HG03378 (cell line): ENCODE measurements around the gene STRN3.
"Not testable (repeated sequence)": the region's sequence is repeated elsewhere in the genome, so short reads cannot be mapped to it uniquely, and the experiment has no call there.

Experiments used
- ATAC-seq: cut with Tn5 transposase; IDR thresholded peaks from one replicate; pipeline ENCODE4 v1.9.1; 2021; ENCODE audit warnings: mild to moderate bottlenecking, moderate library complexity; ENCODE audit not compliant: unreplicated experiment

The STRN3 gene

GRCh38 chr14:31003284-31003683 is 22.9 kb downstream of the STRN3 start:
- ATAC-seq, result no peak

- no peak for ATAC-seq
Observed at GRCh38 chr14:31001339-31001658, 24.9 kb downstream of the STRN3 start.

GRCh38 chr14:31000629-31001338 is 25.4 kb downstream of the STRN3 start:
- no peak for ATAC-seq

- no peak for ATAC-seq
Observed at GRCh38 chr14:30999038-30999773, 27.0 kb downstream of the STRN3 start.

- no peak for ATAC-seq
Observed at GRCh38 chr14:30998100-30998706, 28.0 kb downstream of the STRN3 start.

DNA sequence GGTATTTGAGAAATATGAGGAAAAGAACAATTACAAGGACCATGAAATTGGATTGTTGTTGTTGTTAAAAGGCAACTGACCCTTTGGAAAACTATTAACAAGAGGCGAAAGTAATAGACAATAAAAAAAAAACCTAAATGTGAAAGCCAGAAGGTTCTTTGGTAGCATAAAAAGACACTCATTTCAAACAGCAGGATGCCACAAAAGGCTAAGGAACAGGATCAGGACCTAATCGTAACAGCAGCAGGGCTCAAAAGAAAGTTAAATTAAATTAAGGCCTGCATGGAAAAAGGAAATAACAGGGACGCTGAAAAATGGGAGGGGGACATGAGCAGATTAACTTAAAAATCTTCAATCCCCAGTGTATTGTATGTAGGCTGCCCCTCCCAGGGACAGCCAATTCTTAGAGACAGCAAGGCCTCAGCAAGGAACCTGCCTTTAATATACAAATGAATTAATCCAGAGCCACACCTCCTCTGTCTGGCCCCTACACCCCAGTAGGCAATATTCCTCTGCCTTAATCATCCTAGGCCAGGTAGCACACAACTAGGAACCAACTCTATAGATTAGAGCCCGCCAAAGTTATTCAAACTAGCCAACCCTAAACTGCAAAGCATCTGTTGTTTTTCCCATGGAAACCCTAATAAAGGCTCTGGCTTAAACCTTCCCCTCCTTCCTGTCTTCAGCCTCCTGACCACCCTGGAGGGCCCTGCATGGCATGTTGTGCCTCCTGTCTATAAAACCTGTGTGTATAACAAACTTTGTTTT is 29.1 kb downstream of the STRN3 start:
- no peak for ATAC-seq

- no peak for ATAC-seq
Observed at GRCh38 chr14:30995689-30996088, 30.5 kb downstream of the STRN3 start.

DNA sequence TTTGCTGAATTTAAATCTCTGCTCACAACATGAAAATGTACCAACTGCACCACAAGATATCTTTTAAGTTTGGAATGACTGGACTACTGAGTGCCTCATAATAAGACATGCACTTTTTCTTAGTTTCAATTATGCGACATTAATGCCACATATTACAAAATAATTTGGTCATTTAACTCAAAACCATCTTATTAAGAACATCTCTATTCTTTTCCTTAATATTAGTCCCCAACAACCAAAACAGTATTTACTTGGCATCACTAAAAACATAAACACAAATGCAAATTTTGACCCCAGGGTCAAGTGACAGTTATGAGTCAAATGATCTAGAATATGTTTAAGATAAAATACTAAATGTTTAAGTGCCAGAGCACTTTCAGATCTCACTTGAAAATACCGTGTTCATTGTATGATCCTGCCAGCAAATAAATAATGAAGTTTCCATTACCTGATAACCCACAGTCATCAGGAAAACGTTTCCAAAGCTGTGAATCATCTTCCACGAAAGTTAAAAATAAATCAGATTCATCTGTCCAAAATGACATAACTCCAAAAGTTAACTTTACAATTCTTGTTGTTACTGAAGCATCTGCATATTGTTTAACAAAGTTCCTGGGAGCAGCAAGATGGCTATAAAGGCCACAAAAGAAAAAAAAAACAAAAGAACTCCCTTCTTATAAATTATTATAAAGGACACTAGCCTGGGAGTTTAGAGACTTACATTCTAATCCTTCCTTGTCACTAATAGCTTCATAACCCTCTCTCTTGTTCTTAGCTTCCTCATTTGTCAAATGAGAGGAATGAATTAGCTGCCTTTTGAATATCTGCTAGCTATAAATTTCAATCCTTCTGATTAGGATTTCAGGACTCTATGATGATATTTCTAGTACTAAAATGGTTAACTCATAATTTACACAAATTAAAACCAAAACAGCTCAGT is 31.2 kb downstream of the STRN3 start:
- peak; percentile 69 for ATAC-seq

DNA sequence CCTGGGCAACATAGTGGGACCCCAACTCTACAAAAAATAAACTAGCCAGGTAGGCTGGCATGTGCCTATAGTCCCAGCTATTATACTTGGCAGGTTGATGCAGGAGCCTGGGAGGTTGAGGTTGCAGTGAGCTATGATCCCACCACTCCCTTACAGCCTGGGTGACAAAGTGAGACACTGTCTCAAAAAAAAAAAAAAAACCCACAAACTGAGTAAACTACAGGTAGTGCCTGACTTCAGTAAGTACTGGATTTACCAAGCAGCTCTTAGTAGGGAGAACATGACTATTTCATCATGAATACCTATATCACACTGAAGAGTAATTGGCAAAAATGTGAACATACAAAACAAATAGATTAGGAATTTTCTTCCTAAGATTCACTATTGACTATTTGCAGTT is 33.1 kb downstream of the STRN3 start:
- ATAC-seq, result no peak

GRCh38 chr14:30991408-30991807 is 34.8 kb downstream of the STRN3 start:
- ATAC-seq, result no peak

DNA sequence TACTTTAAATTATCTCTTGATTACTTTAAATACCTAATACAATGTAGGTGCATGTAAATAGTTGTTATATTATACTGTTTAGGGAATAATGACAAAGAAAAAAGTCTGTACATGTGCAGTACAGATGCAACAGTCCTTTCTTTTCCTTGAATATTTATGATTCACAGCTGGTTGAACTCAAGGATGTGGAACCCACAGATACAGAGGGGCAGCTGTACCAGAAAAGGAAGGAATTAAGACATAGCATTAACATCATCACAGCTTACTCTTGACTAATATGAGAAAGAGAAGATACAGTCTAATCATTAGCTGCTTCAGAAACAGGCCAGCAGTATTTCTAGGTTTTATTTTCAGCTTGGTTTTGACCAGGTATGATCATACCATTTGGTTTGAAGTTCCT is 35.4 kb downstream of the STRN3 start:
- ATAC-seq, result no peak

DNA sequence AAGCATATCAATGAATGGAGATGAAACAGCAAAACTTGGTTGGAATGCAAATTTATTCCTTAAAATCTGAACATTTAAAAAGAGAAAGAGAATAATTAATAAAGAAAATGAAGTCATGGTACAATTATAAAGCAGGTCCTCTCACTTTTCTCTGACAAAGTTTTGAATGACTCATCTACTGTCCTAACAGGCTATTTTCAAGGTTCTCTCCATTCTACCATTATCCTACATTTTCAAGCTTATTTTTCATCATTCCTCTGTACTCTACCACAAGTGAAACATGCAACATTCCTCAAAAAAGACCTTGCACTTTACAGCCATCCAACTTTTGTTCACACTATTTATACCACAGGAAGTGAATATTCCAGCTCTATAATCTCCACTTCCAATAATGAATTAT is 37.7 kb downstream of the STRN3 start:
- no peak for ATAC-seq

DNA sequence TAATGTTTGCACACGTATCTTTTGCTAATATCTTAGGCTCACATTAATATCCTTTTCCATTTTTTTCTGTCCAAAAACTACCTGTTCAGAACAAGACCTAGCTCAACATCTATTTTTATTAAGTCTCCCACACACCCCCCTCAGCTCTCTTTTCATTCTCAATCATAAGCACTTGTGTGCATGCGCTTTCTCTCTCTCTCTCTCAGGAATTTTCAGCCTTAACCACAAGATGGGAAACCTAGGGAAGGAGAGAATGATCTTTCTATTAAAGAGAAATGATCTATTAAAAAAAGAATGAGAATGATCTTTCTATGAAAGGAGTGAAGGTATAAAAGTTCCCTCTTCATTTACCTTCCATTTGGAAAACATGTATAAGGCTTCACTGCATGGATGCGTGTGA is 40.4 kb downstream of the STRN3 start:
- no peak for ATAC-seq

DNA sequence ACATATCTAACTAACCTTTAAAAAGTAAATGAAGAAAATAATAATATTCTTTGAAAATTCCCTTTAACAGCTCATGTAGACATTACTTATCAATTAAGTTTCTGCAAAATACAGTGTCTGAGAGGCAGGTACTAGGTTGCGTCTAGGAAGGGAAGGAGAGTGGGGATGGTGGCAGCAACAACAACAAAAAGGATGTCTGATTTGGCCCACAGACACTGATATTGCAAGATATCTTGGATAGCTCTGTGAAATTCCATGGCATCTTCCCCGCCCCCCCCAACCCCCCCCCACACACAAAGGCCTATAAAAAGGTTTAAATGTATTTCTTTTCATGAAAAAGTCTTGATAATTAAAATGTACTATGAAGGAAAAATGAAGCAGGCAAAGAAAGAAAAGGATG is 42.3 kb downstream of the STRN3 start:
- ATAC-seq, result no peak

DNA sequence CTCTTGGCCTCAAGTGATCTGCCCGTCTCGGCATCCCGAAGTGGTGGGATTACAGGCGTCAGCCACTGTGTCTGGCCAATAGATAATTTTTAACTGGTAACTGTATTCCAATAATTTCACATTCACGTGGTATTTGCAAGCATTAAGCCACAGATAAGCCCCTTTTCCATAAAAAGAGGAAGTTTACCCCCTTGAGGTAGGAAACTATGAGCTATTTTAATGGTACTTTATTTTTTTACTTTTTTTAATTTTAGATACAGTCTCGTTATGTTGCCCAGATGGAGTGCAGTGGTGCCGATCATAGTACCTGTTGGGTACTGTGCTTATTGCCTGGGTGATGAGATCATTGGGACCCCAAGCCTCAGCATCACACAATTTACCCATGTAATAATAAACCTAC is 43.6 kb downstream of the STRN3 start:
- no peak for ATAC-seq

DNA sequence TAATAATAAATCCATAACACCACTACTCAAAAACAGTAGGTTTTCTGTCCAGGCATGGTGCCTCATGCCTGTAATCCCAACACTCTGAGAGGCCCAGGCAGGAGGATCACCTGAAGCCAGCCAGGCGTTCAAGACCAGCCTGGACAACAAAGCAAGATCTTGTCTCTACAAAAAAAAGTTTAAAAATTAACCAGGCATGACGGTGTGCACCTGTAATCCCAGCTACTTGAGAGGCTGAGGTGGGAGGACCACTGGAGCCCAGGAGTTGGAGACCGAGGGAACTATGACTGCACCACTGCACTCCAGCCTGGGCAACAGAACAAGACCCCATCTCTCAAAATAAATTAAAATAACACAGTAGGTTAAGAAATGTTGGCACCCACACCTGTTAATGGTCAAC is 45.2 kb downstream of the STRN3 start:
- ATAC-seq, result no peak

DNA sequence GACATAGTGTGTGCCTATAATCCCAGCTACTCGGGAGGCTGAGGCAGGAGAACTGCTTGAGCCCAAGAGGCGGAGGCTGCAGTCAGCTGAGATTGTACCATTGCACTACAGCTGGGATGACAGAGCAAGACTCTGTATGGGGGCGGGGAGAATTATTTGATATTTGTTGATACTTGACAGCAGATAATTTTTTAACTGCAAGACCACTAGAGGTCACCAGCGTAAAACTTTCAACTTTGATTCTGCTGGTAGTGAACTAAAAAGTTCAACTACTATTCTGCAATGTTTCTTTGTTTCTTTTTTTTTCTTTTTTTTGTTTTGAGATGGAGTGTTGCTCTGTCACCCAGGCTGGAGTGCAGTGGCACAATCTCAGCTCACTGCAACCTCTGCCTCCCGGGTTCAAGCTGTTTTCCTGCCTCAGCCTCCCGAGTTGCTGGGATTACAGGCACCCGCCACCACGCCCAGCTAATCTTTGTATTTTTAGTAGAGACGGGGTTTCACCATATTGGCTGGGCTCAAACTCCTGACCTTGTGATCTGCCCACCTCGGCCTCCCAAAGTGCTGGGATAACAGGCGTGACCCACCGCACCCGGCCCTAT is 46.0 kb downstream of the STRN3 start:
- not testable (repeated sequence) for ATAC-seq

DNA sequence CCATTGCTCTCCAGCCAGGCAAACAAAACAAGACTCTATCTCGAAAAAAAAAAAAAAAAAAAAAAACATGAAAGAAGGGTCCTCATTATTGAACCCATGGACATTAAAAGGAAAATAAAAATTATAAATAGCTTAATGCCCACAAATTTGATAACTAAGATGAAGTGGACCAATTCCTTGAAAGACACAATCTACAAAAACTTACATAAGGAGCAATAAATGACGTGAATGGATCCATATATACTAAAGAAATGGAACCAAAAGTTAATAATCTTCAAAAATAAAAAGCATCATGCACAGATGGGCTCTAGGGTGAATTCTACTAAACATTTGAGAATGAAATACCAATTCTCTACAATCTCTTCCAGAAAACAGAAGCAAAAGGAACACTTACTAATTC is 48.4 kb downstream of the STRN3 start:
- no peak for ATAC-seq

- ATAC-seq, result no peak
Observed at GRCh38 chr14:30974628-30975027, 51.6 kb downstream of the STRN3 start.
